Lung microvascular endothelial cell (primary cell): ENCODE measurements around the gene TCTA. TPM values are rescaled to one million over a fixed set of nuclear protein-coding genes. Genes with fewer than 3 reads are reported as not detected.
"Not testable (repeated sequence)": the region's sequence is repeated elsewhere in the genome, so short reads cannot be mapped to it uniquely, and the experiment has no call there.

ENCODE experiments used
- DNase-seq, 2 donors: peaks; one replicate each; pipeline versions ENCODE4 v3.0.0 to v3.0.0-alpha.2; 2010; ENCODE audit warnings: low read depth in 2 of 2
- total RNA-seq: library from RNA; depleted of rRNA; stranded (reverse); fragments of >200 nt; gene quantifications from 2 replicates; pipeline ENCODE4 v1.2.1, GENCODE V29; 2014

TCTA gene, protein sequence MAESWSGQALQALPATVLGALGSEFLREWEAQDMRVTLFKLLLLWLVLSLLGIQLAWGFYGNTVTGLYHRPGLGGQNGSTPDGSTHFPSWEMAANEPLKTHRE
- 13.5 and 23.8 TPM in 2 replicates for total RNA-seq

DNA sequence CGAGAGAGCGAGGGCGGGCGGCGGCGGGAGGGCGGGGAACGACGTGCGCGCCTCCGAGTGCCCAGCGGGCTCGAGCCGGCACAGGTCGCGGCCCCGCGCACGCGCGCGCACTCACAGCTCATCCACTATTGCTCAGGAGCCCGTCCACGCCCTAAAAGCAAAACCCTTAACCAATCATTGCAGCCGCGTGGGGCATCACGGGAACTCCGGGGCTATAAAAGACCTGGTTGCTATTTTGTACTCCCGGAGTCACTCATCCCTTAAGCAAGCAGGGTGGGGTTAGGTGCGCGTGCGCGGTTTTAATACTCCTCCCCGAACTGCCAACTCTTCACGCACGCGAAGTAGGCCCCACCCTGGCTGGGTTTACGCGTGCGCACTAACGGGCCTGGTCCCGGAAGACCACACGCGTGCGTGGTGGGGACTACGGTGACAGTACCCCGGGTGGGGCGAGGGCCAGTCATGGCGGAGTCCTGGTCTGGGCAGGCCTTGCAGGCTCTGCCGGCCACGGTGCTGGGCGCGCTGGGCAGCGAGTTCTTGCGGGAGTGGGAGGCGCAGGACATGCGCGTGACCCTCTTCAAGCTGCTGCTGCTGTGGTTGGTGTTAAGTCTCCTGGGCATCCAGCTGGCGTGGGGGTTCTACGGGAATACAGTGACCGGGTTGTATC lies at the start of gene TCTA, which contains the start of gene RHOA:
TSS of gene TCTA (plus strand) at position 456 of the 664 bp plus-strand sequence. CDS start at position 460, 4 bp downstream.
TSS of gene RHOA (minus strand) at position 9 of the 664 bp plus-strand sequence. CDS start 36,387 bp downstream, outside the sequence.
- peak; percentile 100 for DNase-seq

DNA sequence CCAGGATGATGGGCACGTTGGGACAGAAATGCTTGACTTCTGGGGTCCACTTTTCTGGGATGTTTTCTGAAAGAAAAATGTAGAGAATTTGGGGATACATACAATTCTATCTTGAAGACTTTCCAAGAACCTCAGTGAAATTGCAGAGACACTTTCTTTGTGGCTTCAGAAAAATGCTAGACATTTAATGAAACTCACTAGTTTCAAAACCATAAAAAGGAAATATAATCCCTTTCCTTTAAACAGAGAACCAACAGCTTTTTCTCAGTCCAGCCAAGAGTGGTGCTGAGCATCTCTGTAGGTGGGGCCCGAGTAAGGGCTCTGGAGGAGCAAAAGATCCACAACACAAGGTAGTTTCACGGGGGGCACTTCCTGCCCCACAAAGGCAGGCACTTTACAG lies 49.7 kb upstream of the TCTA start:
- DNase-seq: no peak

DNA sequence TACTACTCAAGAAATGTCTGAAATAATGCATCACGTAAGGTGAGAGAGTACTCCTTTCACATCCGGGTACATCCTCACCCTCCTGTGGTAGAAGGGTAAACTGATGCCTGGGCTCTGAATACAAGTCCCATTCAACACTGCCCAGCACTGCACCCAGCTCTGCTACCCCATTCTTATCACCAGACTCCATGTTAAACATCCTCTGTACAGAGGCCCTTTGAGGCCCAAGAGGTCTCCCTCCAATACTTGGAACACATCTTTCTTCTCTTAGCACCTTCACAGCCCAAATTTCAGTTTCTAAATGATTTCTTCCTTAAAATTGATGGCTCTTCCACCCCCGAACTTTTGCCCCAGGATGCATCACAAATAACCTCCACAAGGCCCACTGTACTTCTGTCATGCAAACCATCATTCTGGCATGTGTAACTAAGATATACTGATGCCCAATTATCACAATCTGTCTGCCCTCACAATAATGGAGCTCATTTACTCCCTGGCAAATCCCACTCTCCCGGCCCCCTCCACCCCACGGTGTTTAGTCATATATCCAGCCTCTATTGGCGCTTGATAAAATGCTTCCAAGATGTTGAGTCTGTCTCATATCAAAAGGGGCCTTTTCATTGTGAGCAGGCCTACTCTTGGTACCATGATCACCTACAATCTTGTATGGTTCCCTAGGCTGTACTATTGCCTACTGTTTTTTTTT lies 41.5 kb upstream of the TCTA start:
- no peak for DNase-seq

DNA sequence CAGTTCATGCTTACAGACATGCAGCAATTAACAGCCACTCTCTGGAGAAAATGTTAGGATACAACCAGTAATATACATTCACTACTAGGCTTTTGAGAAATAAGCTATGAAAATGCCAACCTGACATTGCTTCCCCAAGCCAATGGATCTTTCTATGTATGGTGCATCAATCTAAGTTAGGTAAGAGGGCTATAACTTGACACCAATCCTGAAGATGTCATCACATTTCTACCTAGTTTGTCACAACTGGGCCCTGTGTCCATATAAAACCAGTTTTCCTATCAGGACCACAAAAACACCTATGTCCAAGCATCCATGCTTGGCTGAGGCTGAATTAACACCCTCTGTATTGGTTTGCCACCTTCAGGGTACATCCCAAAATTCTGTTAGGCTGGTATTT lies 40.3 kb upstream of the TCTA start:
- DNase-seq: no peak

DNA sequence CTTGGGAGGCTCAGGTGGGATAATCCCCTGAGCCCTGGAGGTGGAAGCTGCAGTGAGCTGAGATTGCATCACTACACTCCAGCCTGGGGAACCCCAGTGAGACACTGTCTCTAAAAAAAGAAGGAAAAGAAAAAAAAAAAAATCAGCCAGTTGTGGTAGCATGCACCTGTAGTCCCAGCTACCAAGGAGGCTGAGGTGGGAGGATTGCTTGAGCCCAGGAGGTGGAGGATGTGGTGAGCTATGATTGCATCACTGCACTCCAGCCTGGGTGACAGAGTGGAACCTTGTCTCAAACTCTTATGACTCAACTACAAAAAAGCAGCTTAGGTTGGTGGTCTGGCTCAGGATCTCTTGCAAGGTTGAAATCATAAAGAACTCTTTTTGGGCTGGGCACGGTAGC lies 34.7 kb upstream of the TCTA start:
- peak in 1 of 2 donors; percentile 19 for DNase-seq

DNA sequence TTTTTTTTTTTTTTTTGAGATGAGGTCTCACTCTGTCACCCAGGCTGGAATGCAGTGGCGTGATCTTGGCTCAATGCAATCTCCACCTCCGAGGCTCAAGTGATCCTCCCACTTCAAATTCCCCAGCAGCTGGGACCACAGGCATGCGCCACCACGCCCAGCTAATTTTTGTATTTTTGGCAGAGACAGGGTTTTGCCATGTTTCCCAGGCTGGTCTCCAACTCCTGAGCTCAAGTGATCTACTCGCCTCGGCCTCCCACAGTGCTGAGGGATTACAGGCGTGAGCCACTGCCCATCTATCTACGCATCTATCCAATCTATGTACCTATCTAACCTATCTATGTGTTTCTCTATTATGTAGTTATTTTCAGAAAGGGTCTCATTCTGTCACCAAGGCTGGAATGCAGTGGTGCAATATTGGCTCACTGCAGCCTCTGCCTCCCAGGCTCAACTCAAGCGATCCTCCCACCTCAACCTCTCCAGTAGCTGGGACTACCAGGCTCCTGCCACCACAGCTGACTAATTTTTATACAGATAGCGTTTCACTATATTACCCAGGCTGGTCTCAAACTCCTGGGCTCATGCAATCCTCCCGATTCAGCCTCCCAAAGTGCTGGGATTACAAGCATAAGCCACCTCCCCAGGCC lies 33.9 kb upstream of the TCTA start:
- no peak for DNase-seq

DNA sequence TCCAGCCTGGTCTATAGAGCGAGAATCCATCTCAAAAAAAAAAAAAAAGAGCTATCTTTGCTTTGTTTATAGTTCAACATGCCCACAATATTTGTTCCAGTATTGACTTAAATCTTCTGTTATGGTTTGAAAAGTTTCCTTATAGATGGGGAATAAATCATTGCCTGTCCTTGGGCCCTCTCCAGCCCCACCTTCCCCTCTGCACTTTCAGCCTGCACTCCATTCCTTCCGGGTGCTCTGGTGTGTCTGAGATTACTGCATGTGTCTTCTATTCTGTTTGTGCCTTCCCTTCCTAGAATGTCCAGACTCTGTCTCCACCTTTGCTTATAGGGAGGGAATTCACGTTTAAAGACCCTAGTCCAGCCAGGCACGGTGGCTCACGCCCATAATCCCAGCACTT lies 28.8 kb upstream of the TCTA start:
- no peak for DNase-seq

DNA sequence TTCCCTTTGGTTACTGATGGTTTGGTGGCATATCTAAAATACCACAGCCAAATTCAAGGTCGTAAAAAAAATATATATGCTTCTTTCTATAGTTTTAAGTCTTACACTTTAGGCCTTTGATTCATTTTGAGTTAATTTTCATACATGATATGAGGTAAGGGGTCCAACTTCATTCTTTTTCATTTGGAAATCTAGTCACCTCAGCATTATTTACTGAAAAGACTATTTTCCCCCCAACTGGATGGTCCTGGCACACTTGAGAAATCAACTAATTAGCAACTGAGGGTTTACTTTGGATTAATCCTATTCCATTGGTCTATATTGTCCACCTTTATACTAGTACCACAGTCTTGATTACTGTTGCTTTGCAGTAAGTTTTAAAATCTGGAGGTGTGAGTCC lies 26.6 kb upstream of the TCTA start:
- no peak for DNase-seq

DNA sequence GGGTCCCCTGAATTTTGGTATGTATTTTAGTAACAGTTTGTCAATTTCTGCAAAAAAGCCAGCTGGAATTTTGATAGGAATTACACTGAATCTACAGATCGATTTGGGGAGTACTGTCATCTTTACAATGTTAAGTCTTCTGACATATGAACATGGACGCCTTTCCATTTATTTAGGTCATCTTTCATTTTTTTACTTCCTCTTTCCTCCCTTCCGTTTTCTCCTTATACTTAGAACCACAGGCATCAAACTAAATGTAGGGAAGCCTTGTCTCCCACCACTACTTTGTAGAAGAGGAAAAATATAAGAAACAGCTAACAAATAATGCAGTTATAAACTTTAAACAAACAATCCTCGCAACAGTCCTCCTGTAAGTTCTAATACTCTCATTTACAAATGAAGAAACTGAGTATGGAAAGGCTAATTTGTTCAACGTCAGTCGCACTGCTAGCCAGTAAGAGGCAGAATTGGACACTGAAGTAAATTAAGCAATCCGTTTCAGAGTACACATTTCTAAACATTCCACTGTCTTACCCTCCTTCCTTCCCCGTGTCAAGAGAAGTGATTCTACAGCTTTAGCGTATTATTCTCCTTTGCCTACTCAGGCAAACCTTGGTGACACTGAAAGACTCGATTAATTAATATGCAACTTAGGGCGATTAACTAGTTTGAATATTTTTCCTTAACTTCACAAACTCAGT lies 26.0 kb upstream of the TCTA start:
- no peak for DNase-seq

DNA sequence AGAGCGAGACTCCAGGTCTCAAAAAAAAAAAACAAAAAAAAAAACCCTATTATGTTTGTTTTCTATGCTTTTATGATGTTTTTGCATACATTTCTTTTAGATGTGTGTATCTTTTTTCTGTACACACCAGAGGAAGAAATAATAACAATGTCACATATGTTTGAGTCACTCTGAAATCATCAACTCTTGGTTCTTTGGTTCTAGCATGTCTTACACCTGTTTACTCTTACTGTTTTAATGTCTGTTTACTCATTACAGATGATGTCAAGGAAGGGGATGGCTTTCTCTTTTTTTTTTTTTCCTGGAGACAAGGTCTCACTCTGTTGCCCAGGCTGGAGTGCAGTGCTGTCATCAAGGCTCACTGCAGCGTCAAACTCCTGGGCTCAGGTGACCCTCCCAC lies 24.5 kb upstream of the TCTA start:
- no peak for DNase-seq

DNA sequence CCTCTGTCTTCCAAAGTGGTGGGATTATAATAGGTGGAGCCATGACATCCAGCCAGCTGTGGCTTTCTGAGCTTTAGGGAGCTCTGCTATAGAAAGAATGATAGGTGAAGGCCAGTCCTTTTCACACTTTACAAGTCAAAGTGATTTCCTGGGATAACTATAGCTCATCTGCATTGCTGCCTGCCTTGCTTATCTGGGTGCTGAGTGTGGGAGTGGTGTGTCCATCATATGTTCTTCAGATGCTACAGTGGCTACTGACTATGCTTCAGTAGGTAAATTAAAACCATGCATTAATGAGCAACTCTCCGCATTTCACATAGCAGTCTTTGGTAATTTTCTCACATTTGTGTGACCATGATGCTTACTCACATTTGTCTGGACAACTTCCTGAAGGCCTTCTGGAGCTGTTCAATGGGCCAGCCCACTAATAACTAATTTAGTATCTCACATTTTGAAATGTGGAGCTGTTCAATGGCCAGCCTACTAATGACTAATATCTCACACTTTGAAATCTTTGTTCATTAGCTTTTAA lies 23.9 kb upstream of the TCTA start:
- peak in 1 of 2 donors; percentile 32 for DNase-seq

DNA sequence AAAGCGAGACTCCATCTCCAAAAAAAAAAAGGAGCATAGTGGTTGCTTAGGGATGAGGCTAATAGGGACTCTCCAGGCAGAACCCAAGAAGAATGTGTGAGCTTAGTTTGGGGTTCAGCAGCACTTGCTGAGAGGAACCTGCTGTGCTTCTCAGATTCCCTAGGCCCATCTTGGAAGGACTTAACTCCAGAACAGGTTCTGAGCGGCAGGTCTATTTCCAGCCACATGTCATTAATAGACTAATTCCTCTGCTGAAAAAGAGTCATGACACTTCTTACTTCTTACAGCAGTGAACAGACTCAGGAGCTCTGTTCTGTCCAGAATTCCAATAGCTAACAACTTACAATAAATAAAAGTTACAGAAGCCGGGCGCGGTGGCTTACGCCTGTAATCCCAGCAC lies 22.9 kb upstream of the TCTA start:
- DNase-seq: no peak

DNA sequence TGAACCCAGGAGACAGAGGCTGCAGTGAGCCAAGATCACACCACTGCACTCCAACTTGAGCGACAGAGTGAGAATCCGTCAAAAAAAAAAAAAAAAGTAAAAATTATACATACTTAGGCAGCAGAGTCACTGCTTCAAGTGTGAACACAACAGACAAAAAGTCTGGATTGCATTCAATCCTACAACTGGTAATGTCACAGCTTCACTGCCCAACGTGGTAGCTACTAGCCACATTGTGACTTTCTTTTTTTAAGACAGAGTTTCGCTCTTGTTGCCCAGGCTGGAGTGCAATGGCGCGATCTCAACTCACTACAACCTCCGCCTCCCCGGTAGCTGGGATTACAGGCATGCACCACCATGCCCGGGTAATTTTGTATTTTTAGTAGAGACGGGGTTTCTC lies 20.9 kb upstream of the TCTA start:
- not testable (repeated sequence) for DNase-seq

DNA sequence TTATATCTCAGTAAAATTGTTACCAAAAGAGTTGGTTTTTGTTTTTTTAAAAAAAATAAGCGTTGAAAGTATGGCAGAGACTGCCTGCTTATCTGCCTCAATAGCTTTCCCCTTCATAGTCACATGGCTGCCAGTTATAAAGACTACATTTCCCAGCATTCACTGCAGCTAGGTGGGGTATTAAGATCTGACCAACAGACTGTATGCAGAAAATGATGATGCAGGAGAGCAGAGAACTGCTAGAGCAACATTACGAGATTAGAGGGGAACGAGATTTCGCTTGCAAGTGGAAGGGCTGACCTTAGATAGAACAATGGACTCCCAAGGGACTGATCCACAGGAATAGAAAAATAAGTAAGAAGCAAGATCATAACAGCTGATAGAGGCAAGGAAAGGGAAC lies 14.8 kb upstream of the TCTA start:
- peak; percentile 31 to 54 for DNase-seq

DNA sequence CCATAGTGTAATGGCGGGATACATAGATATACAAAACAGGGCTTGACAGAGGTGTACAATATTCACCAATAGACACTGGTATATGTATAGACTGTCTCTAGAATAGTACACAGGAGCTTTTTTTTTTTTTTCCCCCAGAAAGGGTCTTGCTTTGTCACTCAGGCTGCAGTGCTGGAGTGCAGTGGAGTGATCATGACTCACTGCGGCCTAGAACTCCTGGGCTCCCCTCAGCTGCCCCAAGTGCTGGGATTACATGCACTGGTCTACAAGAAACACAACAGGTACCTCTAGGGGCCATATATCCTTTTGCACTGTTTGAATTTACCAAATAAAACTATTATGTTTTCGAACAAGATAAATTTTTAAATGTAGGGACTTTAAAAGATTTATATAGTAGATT lies 12.8 kb upstream of the TCTA start:
- DNase-seq: peak in 1 of 2 donors; percentile 30

DNA sequence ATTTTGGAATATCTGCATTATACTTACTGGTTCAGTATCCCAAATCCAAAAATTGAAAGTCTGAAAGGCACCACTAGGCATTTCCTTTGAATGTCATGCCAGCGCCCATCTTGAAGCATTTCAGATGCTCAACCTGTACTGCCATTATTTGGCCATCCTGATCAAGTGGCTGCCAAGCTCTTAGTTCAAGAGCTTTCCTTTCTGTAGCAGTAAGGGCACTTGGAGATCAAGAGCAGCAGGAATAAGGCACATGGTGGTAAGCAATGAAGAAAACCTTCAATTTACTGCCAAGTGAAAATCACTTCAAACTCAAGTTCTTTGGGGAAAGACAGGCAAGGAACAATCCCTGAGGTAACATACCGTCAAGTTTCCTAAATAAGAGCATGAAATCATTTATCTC lies 10.5 kb upstream of the TCTA start:
- no peak for DNase-seq

DNA sequence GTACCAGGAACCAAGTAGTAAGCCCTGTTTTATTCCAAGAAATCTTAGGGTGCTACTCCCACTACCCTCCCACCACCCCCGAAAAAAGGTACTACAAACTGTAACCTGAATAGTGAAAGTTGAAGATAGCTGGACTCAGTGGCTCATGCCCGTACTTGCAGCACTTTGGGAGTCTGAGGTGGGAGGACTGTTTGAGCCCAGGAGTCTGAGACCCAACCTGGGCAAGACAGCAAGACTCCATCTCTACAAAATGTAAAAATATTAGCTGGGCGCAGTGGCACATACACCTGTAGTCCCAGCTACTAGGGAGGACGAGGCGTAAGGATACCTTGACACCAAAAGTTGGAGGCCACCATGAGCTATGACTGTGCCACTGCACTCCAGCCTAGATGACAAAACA lies 8.3 kb upstream of the TCTA start:
- no peak for DNase-seq

DNA sequence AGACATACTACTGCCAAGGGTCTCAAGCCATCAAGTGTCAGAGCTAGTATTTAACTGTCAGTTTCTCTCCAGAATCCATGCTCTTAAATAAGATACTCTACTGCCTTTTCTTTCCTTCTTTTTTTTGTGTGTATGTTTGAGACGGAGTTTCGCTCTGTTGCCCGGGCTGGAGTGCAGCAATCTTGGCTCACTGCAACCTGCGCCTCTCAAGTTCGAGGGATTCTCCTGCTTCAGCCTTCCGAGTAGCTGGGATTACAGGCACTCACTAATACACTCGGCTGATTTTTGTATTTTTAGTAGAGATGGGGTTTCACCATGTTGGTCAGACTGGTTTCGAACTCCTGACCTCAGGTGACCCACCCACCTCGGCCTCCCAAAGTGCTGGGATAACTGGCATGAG lies 6.7 kb upstream of the TCTA start:
- DNase-seq: not testable (repeated sequence)

DNA sequence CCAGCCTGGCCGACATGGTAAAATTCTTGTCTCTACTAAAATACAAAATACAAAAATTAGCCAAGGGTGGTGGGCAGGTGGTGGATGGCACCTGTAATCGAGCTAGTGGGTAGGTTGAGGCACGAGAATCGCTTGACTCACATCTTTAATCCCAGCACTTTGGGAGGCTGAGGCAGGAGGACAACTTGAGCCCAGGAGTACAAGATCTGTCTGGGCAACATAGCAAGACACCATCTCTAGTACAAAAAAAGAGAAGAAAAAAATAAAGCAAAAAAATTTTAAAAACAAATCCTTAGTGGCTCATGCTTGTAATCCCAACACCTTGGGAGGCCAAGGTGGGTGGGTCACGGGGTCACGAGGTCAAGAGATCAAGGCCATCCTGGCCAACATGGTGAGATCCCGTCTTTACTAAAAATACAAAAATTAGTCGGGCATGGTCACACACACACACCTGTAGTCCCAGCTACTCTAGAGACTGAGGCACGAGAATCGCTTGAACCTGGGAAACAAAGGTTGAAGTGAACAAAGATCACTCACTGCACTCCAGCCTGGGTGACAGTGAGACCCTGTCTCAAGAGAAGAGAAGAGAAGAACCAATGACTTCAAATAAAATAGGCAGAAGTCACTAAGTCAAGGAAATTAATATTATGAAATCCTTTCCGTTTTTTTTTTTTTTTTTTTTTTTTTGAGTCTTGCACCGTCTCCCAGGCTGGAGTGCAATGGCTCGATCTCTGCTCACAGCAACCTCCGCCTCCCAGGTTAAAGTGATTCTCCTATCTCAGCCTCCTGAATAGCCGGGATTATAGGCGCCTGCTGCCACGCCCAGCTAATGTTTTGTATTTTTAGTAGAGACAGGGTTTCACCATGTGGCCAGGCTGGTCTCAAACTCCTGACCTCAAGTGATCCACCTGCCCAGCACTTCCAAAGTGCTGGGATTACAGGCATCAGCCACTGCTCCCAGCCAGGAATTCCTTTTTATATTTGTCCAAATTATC lies 5.4 kb upstream of the TCTA start:
- no peak for DNase-seq
